ENCODE data around the gene GALNT1.
A peak's percentile ranks its signal among the peaks of the same experiment; 100 is the strongest.
"Not testable (repeated sequence)": the region's sequence is repeated elsewhere in the genome, so short reads cannot be mapped to it uniquely, and the experiment has no call there.

Gene GALNT1

GRCh38 chr18:35581546-35581897 lies at the start of gene GALNT1:
Gene GALNT1, plus strand, starts transcription at chr18:35581740. Its CDS starts 72,923 bp downstream, at chr18:35654663.
- DNase-seq (ENCODE audit: low read depth), result no peak

DNA sequence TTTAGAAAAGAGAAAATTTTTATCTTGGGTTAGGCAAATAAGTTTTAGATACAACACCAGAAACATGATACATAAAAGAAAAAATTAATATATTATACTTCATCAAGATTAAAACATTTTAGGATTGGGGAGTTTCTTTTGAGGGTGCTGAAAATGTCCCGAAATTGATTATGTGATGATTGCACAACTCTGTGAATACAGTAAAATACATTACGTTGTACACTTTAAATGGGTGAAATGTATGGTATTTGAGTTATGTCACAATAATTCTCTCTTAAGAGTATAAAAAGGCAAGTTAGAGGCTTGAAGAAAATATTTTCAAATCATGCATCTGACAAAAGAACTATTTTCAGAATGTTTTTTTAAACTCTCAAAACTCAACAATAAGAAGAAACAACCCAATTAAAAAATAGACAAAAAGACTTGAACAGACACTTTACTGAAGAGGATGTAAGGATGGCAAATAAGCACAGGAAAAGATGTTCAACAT lies 47.6 kb upstream of the GALNT1 start:
- DNase-seq (ENCODE audit: low read depth), result no peak

DNA sequence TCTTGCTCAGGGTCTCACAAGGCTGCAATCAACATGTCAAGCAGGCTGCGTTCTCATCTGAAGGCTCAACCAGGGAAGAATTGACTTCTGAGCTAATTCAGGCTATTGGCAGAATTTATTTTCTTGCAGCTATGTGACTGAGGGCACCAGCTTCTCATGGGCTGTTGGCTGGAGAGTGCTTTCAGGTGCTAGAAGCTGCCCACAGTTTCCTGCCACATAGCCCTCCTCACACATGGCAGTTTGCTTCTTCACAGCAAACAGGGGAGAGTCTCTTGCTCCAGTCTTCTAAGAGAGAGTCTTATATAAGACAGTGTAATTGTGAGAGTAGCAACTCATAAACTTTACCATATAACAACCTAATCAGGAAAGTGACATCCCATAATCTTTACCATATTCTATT lies 46.2 kb upstream of the GALNT1 start:
- no peak for DNase-seq (ENCODE audit: low read depth)

DNA sequence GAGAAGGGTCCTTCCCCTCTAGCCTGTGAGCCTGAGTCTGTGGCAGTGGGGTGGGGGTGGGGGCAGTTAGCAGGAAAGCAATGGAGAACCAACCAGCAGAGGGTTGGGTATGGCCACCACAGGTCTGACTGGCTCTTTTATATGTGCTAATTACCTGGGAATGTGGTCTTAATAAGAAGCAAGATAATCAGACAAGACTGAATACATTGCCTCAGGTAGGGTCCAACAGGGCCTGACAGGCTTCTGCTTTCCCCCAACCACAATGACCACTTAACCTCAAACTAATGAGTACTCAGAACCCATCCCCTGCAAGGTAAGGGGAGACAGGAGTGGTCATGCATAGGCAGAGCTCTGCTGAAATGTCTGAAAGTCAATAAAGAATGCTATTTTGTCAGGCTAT lies 39.2 kb upstream of the GALNT1 start:
- no peak for DNase-seq (ENCODE audit: low read depth)

DNA sequence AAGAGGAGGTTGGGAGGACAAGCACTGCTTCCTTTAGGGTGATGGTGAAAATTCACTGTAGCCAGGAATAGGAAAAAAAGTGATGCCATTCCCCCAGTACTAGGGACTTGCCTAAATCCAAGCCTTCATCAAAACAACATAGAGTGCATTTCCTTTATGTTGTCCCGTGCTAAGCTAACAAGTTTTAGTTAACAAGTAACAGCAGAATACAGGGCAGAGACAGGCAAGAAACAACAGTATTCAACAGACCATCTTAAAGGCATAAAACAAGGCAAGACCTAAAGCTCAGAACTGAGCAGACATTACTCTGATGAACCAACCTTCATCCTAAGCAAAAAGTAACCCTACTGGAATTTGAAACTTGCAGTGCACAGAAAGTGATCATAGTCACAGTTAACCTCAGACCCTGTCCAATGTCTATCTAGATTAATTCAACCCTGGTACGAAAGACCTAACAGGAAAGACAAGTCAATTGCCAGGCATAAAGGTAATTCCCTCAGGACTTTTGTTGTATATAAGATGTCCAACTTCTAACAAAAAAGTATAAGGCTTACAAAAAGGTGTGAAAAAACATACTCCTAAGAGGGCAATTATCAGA lies 34.4 kb upstream of the GALNT1 start:
- DNase-seq (ENCODE audit: low read depth), result no peak

DNA sequence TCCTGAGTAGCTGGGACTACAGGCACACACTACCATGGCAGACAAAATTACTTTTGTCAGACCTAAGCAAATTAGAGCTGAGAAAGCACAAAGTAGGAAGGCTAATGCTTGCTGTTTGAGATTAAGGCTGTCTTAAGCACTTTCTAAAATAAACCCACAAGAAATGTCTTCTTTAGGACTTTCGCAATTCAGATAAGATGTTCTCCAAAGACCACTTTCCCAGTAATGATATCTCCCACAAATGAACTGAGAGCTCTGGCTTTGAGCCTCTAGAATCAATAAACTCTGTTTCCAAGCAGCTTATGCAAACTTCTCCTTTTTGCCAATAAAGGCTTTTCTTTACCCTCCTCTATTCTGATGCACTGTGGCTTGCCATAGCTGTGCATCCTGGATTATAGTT lies 32.0 kb upstream of the GALNT1 start:
- DNase-seq (ENCODE audit: low read depth), result no peak

DNA sequence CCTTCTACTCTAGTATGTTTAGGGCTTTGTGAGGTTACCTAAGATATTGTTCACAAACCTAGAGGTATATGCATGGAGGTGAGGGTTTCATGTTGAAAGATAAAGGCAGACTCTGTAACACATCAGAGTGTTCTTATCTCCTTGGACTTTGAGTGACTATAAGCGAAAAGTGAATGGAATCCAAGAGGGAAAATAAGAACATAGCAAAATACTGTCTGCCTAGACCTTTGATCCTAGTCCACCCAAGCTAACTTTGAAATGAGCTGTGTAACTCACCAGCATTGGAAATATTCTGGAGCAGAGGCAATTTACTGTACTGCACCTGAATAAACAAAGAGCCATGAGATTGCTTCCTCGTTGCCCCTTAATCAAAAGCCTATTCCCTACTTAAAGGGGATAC lies 28.2 kb upstream of the GALNT1 start:
- DNase-seq (ENCODE audit: low read depth), result no peak

DNA sequence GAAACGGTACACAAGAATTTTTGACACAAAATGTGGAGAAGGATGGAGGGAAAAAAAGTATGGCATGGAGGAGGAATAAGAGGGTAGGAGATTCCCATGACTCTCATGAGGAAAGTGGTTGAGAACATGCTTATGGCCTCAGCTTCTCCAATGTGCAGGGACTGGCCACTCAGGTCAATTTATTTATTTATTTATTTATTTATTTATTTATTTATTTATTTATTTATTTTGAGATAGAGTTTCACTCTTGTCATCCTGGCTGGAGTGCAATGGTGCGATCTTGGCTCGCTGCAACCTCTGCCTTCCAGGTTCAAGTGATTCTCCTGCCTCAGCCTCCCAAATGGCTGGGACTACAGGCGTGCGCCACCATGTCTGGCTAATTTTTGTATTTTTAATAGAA lies 26.0 kb upstream of the GALNT1 start:
- DNase-seq (ENCODE audit: low read depth), result not testable (repeated sequence)

GRCh38 chr18:35559867-35560266 lies 21.7 kb upstream of the GALNT1 start:
- DNase-seq (ENCODE audit: low read depth), result no peak

- DNase-seq (ENCODE audit: low read depth), result no peak
Measured at GRCh38 chr18:35564795-35565453, 16.6 kb upstream of the GALNT1 start.

DNA sequence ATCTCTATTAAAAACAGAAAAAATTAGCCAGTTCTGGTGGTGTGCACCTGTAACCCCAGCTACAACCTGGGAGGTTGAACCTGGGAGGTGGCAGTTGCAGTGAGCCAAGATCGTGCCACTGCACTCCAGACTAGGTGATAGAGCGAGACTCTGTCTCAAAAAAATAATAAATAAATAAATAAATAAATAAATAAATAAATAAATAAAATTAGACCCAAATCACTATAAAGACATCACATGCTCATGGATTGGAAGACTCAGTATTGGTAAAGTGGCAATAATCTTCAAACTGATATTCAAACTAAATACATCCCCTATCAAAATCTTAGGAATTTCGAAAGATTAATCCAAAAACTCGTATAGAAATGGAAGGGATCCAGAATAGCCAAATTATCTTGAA lies 15.5 kb upstream of the GALNT1 start:
- DNase-seq (ENCODE audit: low read depth), result no peak

DNA sequence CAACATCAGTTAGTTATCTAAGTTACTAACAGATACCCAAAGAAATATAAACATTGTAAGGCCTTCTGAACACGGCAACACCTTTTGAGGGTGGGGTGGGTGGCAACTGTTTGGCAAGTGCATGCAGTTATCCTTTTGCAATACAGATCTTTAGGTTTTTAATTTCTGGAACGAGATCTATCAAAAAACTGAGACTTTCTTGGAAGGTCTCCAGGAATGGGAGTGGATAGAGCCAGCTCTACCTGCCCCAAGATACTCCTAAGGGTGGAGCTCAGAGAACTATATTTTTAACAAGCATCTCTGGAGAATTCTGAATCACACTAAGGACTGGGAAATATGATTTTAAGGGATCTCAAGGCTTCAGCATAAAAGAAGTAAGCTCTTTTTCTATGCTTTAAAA lies 11.4 kb upstream of the GALNT1 start:
- DNase-seq (ENCODE audit: low read depth), result no peak

DNA sequence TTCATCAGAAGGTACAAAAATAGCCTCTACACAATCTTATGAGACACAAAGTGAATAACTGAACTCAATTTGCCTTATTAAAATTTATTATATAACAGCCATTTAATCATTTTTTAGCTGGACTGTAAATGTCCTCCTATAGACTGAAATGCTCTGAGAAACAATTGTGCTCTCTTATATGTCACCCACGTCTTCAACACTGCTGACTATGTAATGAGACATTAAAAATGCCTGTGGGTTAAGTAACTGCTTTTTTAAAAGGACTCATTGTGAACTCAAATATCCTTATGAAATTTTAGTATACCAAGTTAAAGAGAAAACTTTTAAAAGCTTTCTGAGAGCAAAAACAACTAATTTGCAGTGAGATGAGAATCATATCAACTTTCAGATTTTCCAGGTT lies 10.4 kb upstream of the GALNT1 start:
- no peak for DNase-seq (ENCODE audit: low read depth)

DNA sequence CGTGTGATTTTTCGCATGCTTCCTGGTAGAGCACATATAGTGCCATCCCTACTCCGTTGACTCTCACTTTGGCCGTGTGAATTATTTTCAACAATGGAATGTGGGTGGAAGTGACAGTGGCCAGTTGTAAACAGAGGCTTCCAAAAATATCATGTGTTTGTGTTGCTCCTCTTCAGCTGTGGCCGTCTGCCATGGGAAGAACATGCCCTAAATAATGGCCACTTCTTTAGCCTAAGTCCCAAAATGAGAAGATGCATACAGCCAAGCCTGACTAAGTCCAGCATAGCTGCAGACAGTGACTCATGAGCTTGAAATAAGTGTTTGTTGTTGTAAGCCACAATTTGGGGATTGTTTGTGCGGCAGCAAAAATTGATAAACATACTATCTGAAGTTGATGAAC lies 8.9 kb upstream of the GALNT1 start:
- DNase-seq (ENCODE audit: low read depth), result no peak

DNA sequence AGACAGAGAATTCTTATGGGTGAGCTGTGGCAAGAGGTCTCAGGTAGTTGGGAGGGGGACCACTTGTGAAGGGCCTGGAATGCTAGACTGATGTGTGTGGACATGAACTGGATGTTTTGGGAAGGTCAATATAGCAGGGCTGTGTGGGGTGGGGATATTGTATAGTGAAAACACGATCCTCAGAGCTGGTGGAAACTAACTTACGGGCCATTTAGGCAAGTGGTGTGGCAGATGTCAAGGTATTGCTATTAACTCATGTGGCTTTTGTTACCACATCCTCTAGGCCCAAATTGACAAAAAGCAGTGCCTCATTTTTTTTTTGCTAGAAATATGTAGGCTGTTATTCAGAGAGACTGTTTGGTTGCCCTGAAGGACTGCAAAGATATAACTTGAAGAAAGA lies 8.0 kb upstream of the GALNT1 start:
- no peak for DNase-seq (ENCODE audit: low read depth)

GRCh38 chr18:35576240-35576845 lies 5.2 kb upstream of the GALNT1 start:
- DNase-seq (ENCODE audit: low read depth), result not testable (repeated sequence)

GRCh38 chr18:35577045-35577848 lies 4.3 kb upstream of the GALNT1 start:
- no peak for DNase-seq (ENCODE audit: low read depth)

DNA sequence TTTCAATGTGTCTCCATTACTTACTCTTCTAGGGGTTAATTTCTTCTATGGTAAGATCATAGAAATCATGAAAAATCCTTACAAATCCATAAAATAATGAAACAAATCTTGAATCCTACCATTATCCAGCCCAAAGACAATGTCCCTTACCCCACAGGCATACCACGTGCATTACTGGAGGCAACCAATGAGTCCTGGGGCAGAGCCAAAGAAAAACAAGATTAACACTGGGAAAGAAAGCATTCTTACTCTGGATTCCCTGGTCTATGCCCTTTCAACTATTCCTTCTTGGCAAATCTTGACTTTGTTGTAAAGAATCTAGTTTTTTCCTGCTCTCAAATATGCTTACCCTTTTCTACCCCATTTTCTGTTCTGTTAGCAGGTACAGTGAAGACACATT lies 3.1 kb upstream of the GALNT1 start:
- no peak for DNase-seq (ENCODE audit: low read depth)

- DNase-seq (ENCODE audit: low read depth), result no peak
Measured at GRCh38 chr18:35578936-35579335, 2.6 kb upstream of the GALNT1 start.

DNA sequence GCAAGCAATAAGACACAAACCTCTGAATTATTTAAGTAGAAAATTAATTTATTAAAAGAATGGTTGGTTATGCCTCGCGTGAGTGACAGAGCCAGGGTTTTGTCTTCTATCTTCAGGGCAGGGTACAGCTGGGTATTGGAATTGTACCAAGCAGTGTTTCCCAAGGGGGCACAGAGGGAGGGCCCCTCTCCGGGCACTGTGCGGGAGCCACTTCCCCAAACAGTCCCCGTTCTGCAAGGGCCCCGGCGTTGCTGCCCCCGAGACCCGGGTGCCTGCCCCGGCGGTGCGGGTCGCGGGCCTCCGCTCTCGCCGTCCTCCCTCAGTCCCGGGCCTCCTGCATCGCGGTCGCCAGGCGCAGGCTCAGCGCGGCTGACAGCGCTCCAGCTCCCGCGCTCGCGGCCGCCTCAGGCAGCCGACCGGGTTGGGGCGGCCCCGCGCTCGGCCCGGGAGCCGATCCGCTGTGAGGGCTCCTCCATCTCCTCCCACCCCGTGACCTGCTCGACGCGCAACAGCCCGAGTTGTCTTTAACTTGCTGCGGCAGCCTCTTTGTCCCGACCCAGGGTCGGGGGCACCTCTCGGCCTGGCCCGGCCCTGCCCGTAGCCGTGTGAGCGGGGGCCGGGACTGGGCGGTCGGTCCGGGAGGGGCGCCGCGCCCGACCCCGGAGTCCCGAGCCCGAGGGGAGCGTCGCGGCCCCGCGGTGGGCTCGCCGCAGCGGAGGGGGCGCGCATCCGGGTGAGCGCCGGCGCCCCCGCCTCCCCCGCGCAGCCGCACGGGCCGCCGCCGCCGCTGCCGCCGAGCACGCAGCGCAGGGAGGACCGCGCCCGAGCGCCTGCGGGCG lies 620 bp upstream of the GALNT1 start:
- peak; percentile 31 for DNase-seq (ENCODE audit: low read depth)

GRCh38 chr18:35581898-35582641 lies 530 bp downstream of the GALNT1 start:
- no peak for DNase-seq (ENCODE audit: low read depth)

Data from stimulated activated CD4-positive, alpha-beta T cell treated with anti-CD3 and anti-CD28 coated beads, Interleukin-2, amount 100 ng/mL, for 4 hours (primary cell).